K562 treated with DMSO at 1 percent for 12 hours (cell line): ENCODE measurements around the gene CD52. TPM values are rescaled to one million over a fixed set of nuclear protein-coding genes. Genes with fewer than 3 reads are reported as not detected.

Experiments
- total RNA-seq: library from RNA; unstranded; fragments of 300-600 nt; gene quantifications from 2 replicates; pipeline ENCODE4 v1.2.3, GENCODE V29; 2022; ENCODE audit not compliant: insufficient read depth

The CD52 gene
- 57.7 and 74.8 TPM in 2 replicates for total RNA-seq

GRCh38 chr1:26317612-26318337 lies at the start of gene CD52:
TSS of gene CD52 (plus strand) at chr1:26317958. CDS start at chr1:26318018, 60 bp downstream.

GRCh38 chr1:26279456-26280332 lies 38.1 kb upstream of the CD52 start, which contains the start of gene SH3BGRL3:
TSS of gene SH3BGRL3 (plus strand) at chr1:26280086. CDS start at chr1:26280156, 70 bp downstream.

GRCh38 chr1:26306290-26307229 lies 11.2 kb upstream of the CD52 start, which contains the start of gene UBXN11:
TSS of gene UBXN11 (minus strand) at chr1:26306636. CDS start at chr1:26302883, 3,753 bp downstream.

GRCh38 chr1:26353976-26354820 lies 36.4 kb downstream of the CD52 start, which contains the start of gene CRYBG2:
TSS of gene CRYBG2 (minus strand) at chr1:26354130. CDS start at chr1:26346657, 7,473 bp downstream.

Other genes starting within 250 kb of the CD52 start
- 4.8 and 16.2 TPM in 2 replicates for gene PDIK1L, start 206.1 kb upstream of the CD52 start, total RNA-seq
- 0.47 and 0.70 TPM in 2 replicates for gene FAM110D, start 158.9 kb upstream of the CD52 start, total RNA-seq
- gene C1orf232, start 149.0 kb upstream of the CD52 start, total RNA-seq, result not detected in 2 replicates
- gene ZNF593, start 148.1 kb upstream of the CD52 start, total RNA-seq, result 71.2 and 131 TPM in 2 replicates
- 4.6 TPM in 1 of 2 replicates, not detected in the other for gene ZNF593OS, start 146.1 kb upstream of the CD52 start, total RNA-seq
- gene CNKSR1, start 140.5 kb upstream of the CD52 start, total RNA-seq, result 0.62 and 0.64 TPM in 2 replicates
- gene CATSPER4, start 127.4 kb upstream of the CD52 start, total RNA-seq, result not detected in 2 replicates
- gene CEP85, start 83.8 kb upstream of the CD52 start, total RNA-seq, result 37.8 and 85.8 TPM in 2 replicates
- 70.9 and 79.9 TPM in 2 replicates for gene SH3BGRL3, start 37.9 kb upstream of the CD52 start, total RNA-seq
- gene UBXN11, start 11.3 kb upstream of the CD52 start, total RNA-seq, result 15.6 and 18.2 TPM in 2 replicates
- gene CRYBG2, start 36.2 kb downstream of the CD52 start, total RNA-seq, result 2.4 and 7.7 TPM in 2 replicates
- not detected in 2 replicates for gene ZNF683, start 54.8 kb downstream of the CD52 start, total RNA-seq
- gene LIN28A, start 92.9 kb downstream of the CD52 start, total RNA-seq, result not detected in 2 replicates
- 21.3 and 32.0 TPM in 2 replicates for gene DHDDS, start 114.4 kb downstream of the CD52 start, total RNA-seq
- 670 and 811 TPM in 2 replicates for gene HMGN2, start 154.5 kb downstream of the CD52 start, total RNA-seq
- 54.1 and 75.2 TPM in 2 replicates for gene RPS6KA1, start 211.8 kb downstream of the CD52 start, total RNA-seq